ENCODE results near the gene SELENOF.
"Not testable (repeated sequence)": the region's sequence is repeated elsewhere in the genome, so short reads cannot be mapped to it uniquely, and the experiment has no call there.

Gene SELENOF

GRCh38 chr1:86871001-86871400 is 42.9 kb downstream of the SELENOF start:
- H3K4me3 ChIP-seq (ENCODE audit: low read depth, low read length) = no peak overlapping the region
- no peaks in the 10 kb centered on the region for H3K27me3 ChIP-seq (replicated peaks)
- H3K27ac ChIP-seq = no peak overlapping the region
- no peak for DNase-seq
- in situ Hi-C loops (cut with HindIII; ENCODE audit: low pct_ligation_motif_present, low sequenced_read_pairs) = no loop called here
- H3K36me3 ChIP-seq (replicated peaks) = no peaks in the 10 kb centered on the region
- no peak for TF ChIP-seq CTCF (IDR thresholded peaks at IDR 0.05; ENCODE audit: low read depth, low read length, missing control alignments)

- H3K27ac ChIP-seq = no peak overlapping the region
- H3K36me3 ChIP-seq (replicated peaks) = no peaks in the 10 kb centered on the region
- in situ Hi-C loops (cut with HindIII; ENCODE audit: low pct_ligation_motif_present, low sequenced_read_pairs) = no loop called here
- no peak for DNase-seq
- TF ChIP-seq CTCF (IDR thresholded peaks at IDR 0.05; ENCODE audit: low read depth, low read length, missing control alignments) = no peak
- H3K4me3 ChIP-seq (ENCODE audit: low read depth, low read length) = no peak overlapping the region
- no peaks in the 10 kb centered on the region for H3K27me3 ChIP-seq (replicated peaks)
Measured at GRCh38 chr1:86868477-86868876, 45.4 kb downstream of the SELENOF start.

GRCh38 chr1:86867278-86867677 is 46.6 kb downstream of the SELENOF start:
- H3K27ac ChIP-seq; in situ Hi-C loops (cut with HindIII; ENCODE audit: low pct_ligation_motif_present, low sequenced_read_pairs); H3K4me3 ChIP-seq (ENCODE audit: low read depth, low read length); H3K27me3 ChIP-seq (replicated peaks); DNase-seq; H3K36me3 ChIP-seq (replicated peaks): not testable (repeated sequence)

GRCh38 chr1:86866665-86867064 is 47.3 kb downstream of the SELENOF start:
- Histone ChIP-seq H3K27ac (no peak overlapping the region), H3K36me3 (replicated peaks) (peaks cover 2% of the 10 kb centered on the region), H3K27me3 (replicated peaks) (no peaks in the 10 kb centered on the region), H3K4me3 (ENCODE audit: low read depth, low read length) (no peak overlapping the region)
- TF ChIP-seq CTCF (IDR thresholded peaks at IDR 0.05; ENCODE audit: low read depth, low read length, missing control alignments) = no peak
- peak; percentile 36 for DNase-seq
- in situ Hi-C loops (cut with HindIII; ENCODE audit: low pct_ligation_motif_present, low sequenced_read_pairs) = no loop called here

- no peak for TF ChIP-seq CTCF (IDR thresholded peaks at IDR 0.05; ENCODE audit: low read depth, low read length, missing control alignments)
- Histone ChIP-seq H3K27me3 (replicated peaks) (no peaks in the 10 kb centered on the region), H3K36me3 (replicated peaks) (peaks cover 2% of the 10 kb centered on the region), H3K27ac (no peak overlapping the region), H3K4me3 (ENCODE audit: low read depth, low read length) (no peak overlapping the region)
- in situ Hi-C loops (cut with HindIII; ENCODE audit: low pct_ligation_motif_present, low sequenced_read_pairs) = no loop called here
- DNase-seq = no peak
Measured at GRCh38 chr1:86865973-86866637, 47.8 kb downstream of the SELENOF start.

GRCh38 chr1:86862920-86863319 is 51.0 kb downstream of the SELENOF start:
- TF ChIP-seq CTCF (IDR thresholded peaks at IDR 0.05; ENCODE audit: low read depth, low read length, missing control alignments) = no peak
- H3K27me3 ChIP-seq (replicated peaks) = no peaks in the 10 kb centered on the region
- no peak overlapping the region for H3K4me3 ChIP-seq (ENCODE audit: low read depth, low read length)
- in situ Hi-C loops (cut with HindIII; ENCODE audit: low pct_ligation_motif_present, low sequenced_read_pairs) = no loop called here
- DNase-seq = no peak
- H3K27ac ChIP-seq = no peak overlapping the region
- peaks cover 2% of the 10 kb centered on the region for H3K36me3 ChIP-seq (replicated peaks)
